Fibroblast of villous mesenchyme (primary cell): ENCODE measurements around the gene UBTF. TPM values are rescaled to one million over a fixed set of nuclear protein-coding genes. Genes with fewer than 3 reads are reported as not detected.

ENCODE experiments used
- DNase-seq: peaks from one replicate; pipeline ENCODE4 v3.0.0-alpha.2; 2010; ENCODE audit warnings: low read depth
- H3K4me3 ChIP-seq: 2 replicates; pipeline ENCODE4 v1.5.1; 2011; ENCODE audit warnings: low read depth, mild to moderate bottlenecking, low read length
- CTCF ChIP-seq: IDR thresholded peaks from 2 replicates; pipeline ENCODE4 v1.5.1; 2012; ENCODE audit warnings: low read depth, mild to moderate bottlenecking, low read length; ENCODE audit not compliant: insufficient read depth
- total RNA-seq: library from RNA; depleted of rRNA; stranded (reverse); fragments of >200 nt; gene quantifications from 2 replicates; pipeline ENCODE4 v1.2.3, GENCODE V29; 2012

The UBTF gene
- total RNA-seq, 1 donor = 46.6 TPM

- no peak for DNase-seq
- TF ChIP-seq CTCF = no peak
- no peak overlapping the region for H3K4me3 ChIP-seq
Observed at GRCh38 chr17:44193326-44194084, 26.0 kb downstream of the UBTF start.

GRCh38 chr17:44192750-44193149 lies 26.7 kb downstream of the UBTF start:
- H3K4me3 ChIP-seq = no peak overlapping the region
- TF ChIP-seq CTCF = no peak
- DNase-seq = no peak

- no peak overlapping the region for H3K4me3 ChIP-seq
- DNase-seq = no peak
- TF ChIP-seq CTCF = no peak
Observed at GRCh38 chr17:44191941-44192496, 27.5 kb downstream of the UBTF start.

- no peak for DNase-seq
- no peak for TF ChIP-seq CTCF
Observed at GRCh38 chr17:44191369-44191768, 28.1 kb downstream of the UBTF start.

GRCh38 chr17:44190481-44190880 lies 29.0 kb downstream of the UBTF start:
- no peak for TF ChIP-seq CTCF
- H3K4me3 ChIP-seq = no peak overlapping the region
- no peak for DNase-seq

More at GRCh38 chr17:44191369-44191768, 28.1 kb downstream of the UBTF start:
- no peak overlapping the region for H3K4me3 ChIP-seq

- no peak for TF ChIP-seq CTCF
- H3K4me3 ChIP-seq = no peak overlapping the region
- DNase-seq = no peak
Observed at GRCh38 chr17:44188576-44189403, 30.7 kb downstream of the UBTF start.
